ENCODE data around the gene OGDH.
"Not testable (repeated sequence)": the region's sequence is repeated elsewhere in the genome, so short reads cannot be mapped to it uniquely, and the experiment has no call there.

OGDH gene

GRCh38 chr7:44580945-44581878, 25.2 kb upstream of the OGDH start:
- DNase-seq: no peak

GRCh38 chr7:44581879-44582603, 24.4 kb upstream of the OGDH start, which contains the start of gene TMED4:
Gene TMED4, minus strand, starts transcription at chr7:44582231. Its CDS starts 25 bp downstream, at chr7:44582206.
- peak; percentile 99 for DNase-seq

GRCh38 chr7:44583146-44583865, 23.1 kb upstream of the OGDH start:
- no peak for DNase-seq

- peak; percentile 79 for DNase-seq
Observed at GRCh38 chr7:44587843-44588711, 18.4 kb upstream of the OGDH start.

- no peak for DNase-seq
Observed at GRCh38 chr7:44590910-44591309, 15.5 kb upstream of the OGDH start.

GRCh38 chr7:44595934-44596635, 10.3 kb upstream of the OGDH start:
- no peak for DNase-seq

GRCh38 chr7:44597181-44597580, 9.2 kb upstream of the OGDH start:
- not testable (repeated sequence) for DNase-seq

- no peak for DNase-seq
Observed at GRCh38 chr7:44599222-44599621, 7.2 kb upstream of the OGDH start.

GRCh38 chr7:44602576-44602910, 3.9 kb upstream of the OGDH start:
- DNase-seq: no peak

- DNase-seq: no peak
Observed at GRCh38 chr7:44603193-44603592, 3.2 kb upstream of the OGDH start.

- DNase-seq: no peak
Observed at GRCh38 chr7:44604941-44605340, 1.5 kb upstream of the OGDH start.

- no peak for DNase-seq
Observed at GRCh38 chr7:44607141-44608068, 978 bp downstream of the OGDH start.

GRCh38 chr7:44608916-44609648, 2.7 kb downstream of the OGDH start:
- DNase-seq: no peak

GRCh38 chr7:44609829-44610228, 3.4 kb downstream of the OGDH start:
- DNase-seq: no peak

GRCh38 chr7:44615149-44615611, 8.8 kb downstream of the OGDH start:
- no peak for DNase-seq

GRCh38 chr7:44615793-44616192, 9.4 kb downstream of the OGDH start:
- no peak for DNase-seq

GRCh38 chr7:44616545-44616944, 10.1 kb downstream of the OGDH start:
- DNase-seq: no peak

- DNase-seq: no peak
Observed at GRCh38 chr7:44617225-44617890, 10.9 kb downstream of the OGDH start.

GRCh38 chr7:44618045-44618444, 11.6 kb downstream of the OGDH start:
- no peak for DNase-seq
